ENCODE measurements around the gene ENTPD3. TPM values are rescaled to one million over a fixed set of nuclear protein-coding genes. Genes with fewer than 3 reads are reported as not detected.

ENTPD3 gene
- total and polyA plus RNA-seq, 2 of the 13 experiments (the other 11 are each of a cell fraction or from before 2014, with no cell fraction given) = 0.07 TPM; not detected in 1

DNA sequence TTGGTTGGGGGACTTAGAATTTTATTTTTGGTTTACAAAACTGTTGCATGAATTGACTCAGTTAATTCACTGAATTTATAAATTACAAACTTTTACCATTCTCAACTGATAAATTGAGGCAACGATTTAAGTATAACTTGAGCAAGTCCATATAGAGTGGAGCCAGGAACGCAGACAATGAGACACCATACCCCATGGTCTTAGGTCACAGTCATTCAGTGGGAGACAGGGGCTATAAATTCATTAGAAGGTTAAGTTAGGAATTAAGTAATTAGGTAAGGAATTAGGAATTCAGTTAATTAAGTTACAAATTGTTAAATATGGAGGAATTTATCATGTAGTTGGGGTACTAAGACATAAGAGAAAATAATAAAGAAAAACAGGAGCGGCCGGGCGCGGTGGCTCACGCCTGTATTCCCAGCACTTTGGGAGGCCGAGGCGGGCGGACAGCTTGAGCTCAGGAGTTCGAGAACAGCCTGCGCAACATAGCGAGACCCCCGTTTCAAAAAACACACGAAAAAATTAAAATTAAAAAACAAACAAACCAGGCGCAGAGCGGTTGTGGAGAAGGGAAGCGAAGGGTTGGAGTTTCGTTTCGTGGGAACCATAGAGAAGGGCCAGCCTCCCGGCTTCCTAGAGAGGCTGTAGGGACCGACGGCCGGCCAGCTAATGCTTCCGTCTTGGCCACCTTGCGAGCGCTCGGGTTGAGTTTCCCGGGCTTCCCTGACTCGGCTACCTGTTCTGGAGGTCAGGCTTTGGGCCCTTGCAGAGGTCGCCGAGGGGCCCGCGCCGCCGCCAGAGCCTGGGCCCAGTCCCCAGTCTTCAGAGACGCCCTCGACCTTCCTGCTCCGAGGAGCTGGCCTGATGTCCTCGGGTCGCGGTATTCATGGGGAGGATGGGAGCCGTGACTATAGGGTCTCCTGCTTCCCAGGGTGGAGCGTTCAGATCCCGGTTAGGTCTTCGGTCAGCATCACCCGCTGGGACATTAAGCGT, 89.8 kb downstream of the ENTPD3 start, which contains the start of gene ZNF619 (continued):
- TF ChIP-seq TFAP4 (IDR thresholded peaks at IDR 0.05; ENCODE audit: borderline replicate concordance, low read depth) = peak; percentile 22; the same call in 1 of the 2 replicates
- no peak for TF ChIP-seq PHF5A (CRISPR knock-in tag; IDR thresholded peaks at IDR 0.05; ENCODE audit: low read depth, unreplicated experiment)
- no peak for TF ChIP-seq DPF2 (CRISPR knock-in tag; IDR thresholded peaks at IDR 0.05; ENCODE audit: borderline replicate concordance, low read depth)
- TF ChIP-seq ASH2L (IDR thresholded peaks at IDR 0.05; ENCODE audit: insufficient read length, low read depth, low read length) = peak; percentile 57
- TF ChIP-seq ZNF775 (CRISPR knock-in tag; IDR thresholded peaks at IDR 0.05; ENCODE audit: borderline replicate concordance) = no peak
- TF ChIP-seq RBAK (CRISPR knock-in tag; IDR thresholded peaks at IDR 0.05) = no peak
- no peak for TF ChIP-seq MATR3 (CRISPR knock-in tag; IDR thresholded peaks at IDR 0.05)
- TF ChIP-seq RERE (CRISPR knock-in tag; IDR thresholded peaks at IDR 0.05; ENCODE audit: low read depth) = no peak
- TF ChIP-seq KDM5A (IDR thresholded peaks at IDR 0.05; ENCODE audit: borderline replicate concordance, low read length) = peak; percentile 54; the same call in 1 of the 2 replicates
- TF ChIP-seq ZBED4 (CRISPR knock-in tag; IDR thresholded peaks at IDR 0.05; ENCODE audit: borderline replicate concordance) = no peak
- TF ChIP-seq PRPF4 (IDR thresholded peaks at IDR 0.05; ENCODE audit: low read depth, low read length, poor library complexity, severe bottlenecking) = no peak
- TF ChIP-seq HIVEP1 (CRISPR knock-in tag; IDR thresholded peaks at IDR 0.05) = 0 out of 2 replicates have a peak, but pooled peaks have one; percentile 47
- no peak for TF ChIP-seq MAFG (CRISPR knock-in tag; IDR thresholded peaks at IDR 0.05)
- TF ChIP-seq ZNF260 (CRISPR knock-in tag; IDR thresholded peaks at IDR 0.05; ENCODE audit: borderline replicate concordance, low read depth) = no peak
- no peak for TF ChIP-seq U2AF1 (optimal IDR thresholded peaks at IDR 0.05; ENCODE audit: low read depth, low read length)
- no peak for TF ChIP-seq GZF1 (CRISPR knock-in tag; IDR thresholded peaks at IDR 0.05)
- TF ChIP-seq ZNF598 (CRISPR knock-in tag; IDR thresholded peaks at IDR 0.05; ENCODE audit: borderline replicate concordance) = peak; percentile 59; the same call in 1 of the 2 replicates
